Choroid plexus epithelial cell (primary cell): ENCODE measurements around the gene PHOX2B.

Source experiments
- DNase-seq: peaks from one replicate; pipeline ENCODE4 v3.0.0-alpha.2; 2010; ENCODE audit warnings: low read depth
- H3K4me3 ChIP-seq: 2 replicates; pipeline ENCODE4 v1.5.1; 2011; ENCODE audit warnings: low read depth, mild to moderate bottlenecking, control low read depth, low read length, moderate library complexity
- TF ChIP-seq, protein P1 (sequence below): conservative IDR thresholded peaks from 2 replicates; pipeline ENCODE4 v1.5.1; 2011; ENCODE audit warnings: low read depth, mild to moderate bottlenecking, control low read depth, inconsistent platforms, low read length, moderate library complexity

Gene PHOX2B

DNA sequence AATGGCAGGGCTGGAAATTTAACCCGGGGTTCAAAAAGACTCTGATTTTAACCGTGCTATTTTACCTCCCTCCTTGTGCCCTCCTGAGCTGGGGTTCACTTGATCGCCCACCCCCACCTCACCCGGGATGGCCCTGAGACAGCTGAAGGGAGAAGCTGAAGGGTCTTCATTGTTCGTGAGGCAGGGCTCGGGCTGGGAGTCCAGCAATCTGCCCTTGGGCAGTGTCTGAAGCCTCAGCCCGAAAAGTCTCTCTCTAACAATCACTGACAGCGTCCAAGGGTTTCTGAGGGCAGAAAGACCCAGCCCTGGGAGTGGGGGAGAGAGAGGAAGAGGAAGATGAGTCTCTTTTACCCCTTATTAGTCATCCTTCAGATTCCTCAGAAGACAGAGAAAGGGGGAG is 39.4 kb upstream of the PHOX2B start:
- DNase-seq: no peak
- TF ChIP-seq, protein P1, sequence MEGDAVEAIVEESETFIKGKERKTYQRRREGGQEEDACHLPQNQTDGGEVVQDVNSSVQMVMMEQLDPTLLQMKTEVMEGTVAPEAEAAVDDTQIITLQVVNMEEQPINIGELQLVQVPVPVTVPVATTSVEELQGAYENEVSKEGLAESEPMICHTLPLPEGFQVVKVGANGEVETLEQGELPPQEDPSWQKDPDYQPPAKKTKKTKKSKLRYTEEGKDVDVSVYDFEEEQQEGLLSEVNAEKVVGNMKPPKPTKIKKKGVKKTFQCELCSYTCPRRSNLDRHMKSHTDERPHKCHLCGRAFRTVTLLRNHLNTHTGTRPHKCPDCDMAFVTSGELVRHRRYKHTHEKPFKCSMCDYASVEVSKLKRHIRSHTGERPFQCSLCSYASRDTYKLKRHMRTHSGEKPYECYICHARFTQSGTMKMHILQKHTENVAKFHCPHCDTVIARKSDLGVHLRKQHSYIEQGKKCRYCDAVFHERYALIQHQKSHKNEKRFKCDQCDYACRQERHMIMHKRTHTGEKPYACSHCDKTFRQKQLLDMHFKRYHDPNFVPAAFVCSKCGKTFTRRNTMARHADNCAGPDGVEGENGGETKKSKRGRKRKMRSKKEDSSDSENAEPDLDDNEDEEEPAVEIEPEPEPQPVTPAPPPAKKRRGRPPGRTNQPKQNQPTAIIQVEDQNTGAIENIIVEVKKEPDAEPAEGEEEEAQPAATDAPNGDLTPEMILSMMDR: no peak
- no peak overlapping the region for H3K4me3 ChIP-seq

- DNase-seq: no peak
- no peak overlapping the region for H3K4me3 ChIP-seq
- TF ChIP-seq, protein P1: no peak
Observed at GRCh38 chr4:41785665-41786064, 37.1 kb upstream of the PHOX2B start.

DNA sequence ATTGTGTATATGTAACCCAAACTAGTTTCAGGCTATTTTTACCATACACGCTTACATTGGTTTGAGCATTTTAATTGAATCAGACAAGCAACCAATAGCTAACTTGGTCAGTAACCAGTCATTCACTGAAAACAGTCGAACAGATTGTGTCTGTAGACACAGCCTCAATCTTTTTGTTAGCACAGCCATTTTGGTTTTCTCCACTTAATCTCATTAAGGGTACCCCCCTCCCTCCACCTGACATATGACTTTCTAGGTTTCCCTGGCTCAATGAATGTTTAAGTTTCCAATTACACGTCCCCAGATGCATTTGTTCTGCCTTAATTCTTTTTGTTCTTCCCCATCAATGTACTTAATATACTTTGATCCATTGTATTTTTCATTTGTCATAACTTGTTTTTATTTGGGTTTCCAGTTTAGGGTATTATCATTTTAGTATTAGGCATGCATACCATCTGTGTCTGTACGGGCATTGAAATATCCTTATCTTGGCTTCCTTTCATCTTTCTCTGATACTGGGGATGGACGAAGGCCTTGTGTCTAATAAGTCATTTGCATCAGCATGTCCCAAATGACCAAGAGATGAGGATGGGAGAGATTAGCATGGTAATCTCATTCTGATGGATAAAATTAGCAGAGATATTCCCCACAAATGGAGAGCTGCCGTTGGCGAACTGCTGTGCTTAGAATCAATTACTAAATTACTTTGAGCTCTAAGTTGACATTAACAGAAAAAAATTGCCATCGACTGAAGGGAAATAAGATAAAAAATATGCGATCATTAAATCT is 35.9 kb upstream of the PHOX2B start:
- DNase-seq: no peak
- TF ChIP-seq, protein P1: no peak

DNA sequence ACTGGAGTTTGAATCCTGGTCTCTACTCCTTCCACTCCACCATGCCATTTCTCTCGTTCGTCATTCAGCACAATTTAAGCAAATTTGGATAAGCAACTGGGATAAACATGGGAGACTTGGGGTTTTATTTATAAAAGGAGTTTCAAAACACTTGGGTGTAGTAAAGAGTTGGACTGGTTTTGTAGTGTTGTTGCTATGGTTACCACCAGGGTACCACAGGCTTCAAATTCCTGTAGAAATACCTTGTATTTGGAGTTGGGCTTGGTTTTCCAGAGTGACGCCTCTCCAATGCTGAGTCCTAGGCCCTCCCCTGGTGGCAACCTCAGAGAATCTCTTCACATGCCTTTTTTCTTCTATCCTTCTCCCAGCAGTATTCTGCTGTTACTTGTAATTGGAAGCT is 27.9 kb upstream of the PHOX2B start:
- H3K4me3 ChIP-seq: no peak overlapping the region
- TF ChIP-seq, protein P1: no peak
- DNase-seq: no peak

More for the DNA sequence above, 35.9 kb upstream of the PHOX2B start:
- no peak overlapping the region for H3K4me3 ChIP-seq

GRCh38 chr4:41763729-41764128 is 15.2 kb upstream of the PHOX2B start:
- no peak overlapping the region for H3K4me3 ChIP-seq
- TF ChIP-seq, protein P1: no peak
- DNase-seq: no peak

DNA sequence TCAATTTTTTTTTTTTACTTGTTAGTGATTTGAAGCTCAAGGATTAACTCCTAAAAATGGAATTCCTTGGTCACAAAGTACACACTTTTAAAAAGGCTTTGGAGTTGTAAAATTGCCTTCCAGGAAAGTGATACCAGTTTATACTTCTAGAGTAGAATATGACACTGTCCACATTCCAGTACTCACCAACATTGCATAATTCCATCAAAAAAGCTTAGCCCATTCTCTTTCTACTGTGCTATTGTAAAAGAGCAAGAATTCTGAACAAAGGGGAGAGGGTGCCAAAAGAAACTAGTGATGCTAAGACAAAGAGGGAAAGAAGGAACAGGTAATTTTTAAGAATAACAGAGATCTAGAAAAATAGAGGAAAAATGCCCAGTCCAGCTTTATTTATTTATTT is 10.4 kb upstream of the PHOX2B start:
- TF ChIP-seq, protein P1: no peak
- no peak for DNase-seq
- H3K4me3 ChIP-seq: no peak overlapping the region
